ENCODE results near the gene A1BG. TPM values are rescaled to one million over a fixed set of nuclear protein-coding genes. Genes with fewer than 3 reads are reported as not detected.

A1BG gene
- total RNA-seq, 2 donors from 2014 or later = 16.0 to 21.7 TPM

DNA sequence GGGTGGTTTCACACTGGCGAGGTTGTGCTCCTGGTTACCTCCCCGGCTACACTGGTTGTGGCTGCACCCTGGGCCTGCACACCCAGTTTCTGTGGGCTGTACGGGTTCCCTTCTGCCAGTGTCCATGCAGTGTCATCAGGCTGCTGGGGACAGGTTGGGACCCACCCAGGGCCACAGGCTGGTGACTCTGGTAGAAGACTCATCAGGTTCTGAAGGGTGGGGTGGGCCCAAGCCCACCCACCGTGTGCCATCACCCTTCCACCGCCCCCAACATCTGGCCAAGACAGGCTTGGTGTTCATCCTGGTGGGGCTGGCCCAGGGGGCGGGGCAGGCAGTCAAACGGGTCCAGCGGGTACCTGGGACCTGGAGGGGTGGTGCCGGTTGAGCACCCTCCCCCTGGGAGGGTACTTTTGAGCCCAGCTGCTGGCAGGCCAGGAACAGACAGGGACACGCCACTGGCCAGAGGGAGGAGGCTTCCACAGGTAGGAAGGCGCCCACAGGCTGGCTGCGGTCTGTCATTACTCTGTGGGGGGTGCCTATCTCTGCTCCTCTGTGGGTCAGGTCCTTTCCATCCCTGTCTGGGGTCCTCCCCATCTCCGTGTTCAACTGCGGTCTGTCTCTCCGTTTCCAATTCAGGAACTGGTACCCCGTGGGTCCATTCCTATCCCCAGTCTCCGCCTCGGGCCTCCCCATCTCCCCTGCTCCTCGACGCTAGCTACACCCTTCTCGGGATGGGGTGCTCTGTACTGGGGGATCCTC lies 42.1 kb upstream of the A1BG start, which contains the start of gene RNF225:
TSS of gene RNF225 (plus strand) at position 437 of the 759 bp plus-strand sequence. CDS start 434 bp downstream, outside the sequence.
- no peaks in the 10 kb centered on the region for H3K9me3 ChIP-seq (ENCODE audit: control insufficient read depth, low read length, poor library complexity, severe bottlenecking)
- Mint-ChIP-seq H3K36me3 (ENCODE audit: low read depth) (peaks cover 14% of the 10 kb centered on the region), H3K27me3 (peaks cover 8% of the 10 kb centered on the region), H3K4me1 (peaks cover 12% of the 10 kb centered on the region), H3K27ac (no peak within 1 kb of the TSS), H3K4me3 (peak within 1 kb of the TSS; percentile 21)
- no peak for DNase-seq
- ATAC-seq = peak; percentile 17

- no peak overlapping the region for H3K27ac Mint-ChIP-seq
- H3K27me3 Mint-ChIP-seq = peaks cover 8% of the 10 kb centered on the region
- no peaks in the 10 kb centered on the region for H3K9me3 ChIP-seq (ENCODE audit: control insufficient read depth, low read length, poor library complexity, severe bottlenecking)
- no peak for DNase-seq
- ATAC-seq = peak; percentile 7
- peaks cover 14% of the 10 kb centered on the region for H3K36me3 Mint-ChIP-seq (ENCODE audit: low read depth)
- peaks cover 11% of the 10 kb centered on the region for H3K4me1 Mint-ChIP-seq
- H3K4me3 Mint-ChIP-seq = no peak overlapping the region
Measured at GRCh38 chr19:58394821-58395219, 41.5 kb upstream of the A1BG start.

DNA sequence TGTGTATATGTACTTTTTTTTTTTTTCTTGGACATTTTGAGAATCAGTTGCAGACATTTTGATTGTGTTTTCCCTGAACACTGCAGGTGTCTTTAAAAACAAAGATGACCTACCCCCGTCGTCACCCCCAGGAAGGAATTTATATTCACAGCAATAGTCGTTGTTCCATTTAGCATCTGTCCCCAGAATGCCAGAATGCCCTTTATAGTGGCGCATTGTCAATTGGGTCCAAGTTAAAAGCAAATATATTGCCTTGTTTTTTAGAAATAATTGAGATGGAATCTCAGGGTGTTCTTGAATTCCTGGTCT lies 40.4 kb upstream of the A1BG start:
- Mint-ChIP-seq H3K36me3 (ENCODE audit: low read depth) (peaks cover 14% of the 10 kb centered on the region), H3K27ac (no peak overlapping the region), H3K27me3 (peaks cover 8% of the 10 kb centered on the region), H3K4me3 (no peak overlapping the region), H3K4me1 (peaks cover 7% of the 10 kb centered on the region)
- ATAC-seq (no peak), DNase-seq (no peak)
- H3K9me3 ChIP-seq (ENCODE audit: control insufficient read depth, low read length, poor library complexity, severe bottlenecking) = no peaks in the 10 kb centered on the region

GRCh38 chr19:58392945-58393724 lies 39.8 kb upstream of the A1BG start:
- Mint-ChIP-seq H3K4me3 (no peak overlapping the region), H3K27me3 (peaks cover 8% of the 10 kb centered on the region), H3K4me1 (peaks cover 8% of the 10 kb centered on the region), H3K27ac (peak overlapping the region; percentile 11), H3K36me3 (ENCODE audit: low read depth) (peaks cover 14% of the 10 kb centered on the region)
- no peaks in the 10 kb centered on the region for H3K9me3 ChIP-seq (ENCODE audit: control insufficient read depth, low read length, poor library complexity, severe bottlenecking)
- no peak for DNase-seq
- ATAC-seq = no peak

GRCh38 chr19:58388175-58388526 lies 34.9 kb upstream of the A1BG start:
- DNase-seq (no peak), ATAC-seq (no peak)
- Mint-ChIP-seq H3K36me3 (ENCODE audit: low read depth) (peaks cover 2% of the 10 kb centered on the region), H3K27me3 (no peaks in the 10 kb centered on the region), H3K4me3 (peak overlapping the region; percentile 90), H3K4me1 (peaks cover 24% of the 10 kb centered on the region), H3K27ac (peak overlapping the region; percentile 95)
- no peaks in the 10 kb centered on the region for H3K9me3 ChIP-seq (ENCODE audit: control insufficient read depth, low read length, poor library complexity, severe bottlenecking)

DNA sequence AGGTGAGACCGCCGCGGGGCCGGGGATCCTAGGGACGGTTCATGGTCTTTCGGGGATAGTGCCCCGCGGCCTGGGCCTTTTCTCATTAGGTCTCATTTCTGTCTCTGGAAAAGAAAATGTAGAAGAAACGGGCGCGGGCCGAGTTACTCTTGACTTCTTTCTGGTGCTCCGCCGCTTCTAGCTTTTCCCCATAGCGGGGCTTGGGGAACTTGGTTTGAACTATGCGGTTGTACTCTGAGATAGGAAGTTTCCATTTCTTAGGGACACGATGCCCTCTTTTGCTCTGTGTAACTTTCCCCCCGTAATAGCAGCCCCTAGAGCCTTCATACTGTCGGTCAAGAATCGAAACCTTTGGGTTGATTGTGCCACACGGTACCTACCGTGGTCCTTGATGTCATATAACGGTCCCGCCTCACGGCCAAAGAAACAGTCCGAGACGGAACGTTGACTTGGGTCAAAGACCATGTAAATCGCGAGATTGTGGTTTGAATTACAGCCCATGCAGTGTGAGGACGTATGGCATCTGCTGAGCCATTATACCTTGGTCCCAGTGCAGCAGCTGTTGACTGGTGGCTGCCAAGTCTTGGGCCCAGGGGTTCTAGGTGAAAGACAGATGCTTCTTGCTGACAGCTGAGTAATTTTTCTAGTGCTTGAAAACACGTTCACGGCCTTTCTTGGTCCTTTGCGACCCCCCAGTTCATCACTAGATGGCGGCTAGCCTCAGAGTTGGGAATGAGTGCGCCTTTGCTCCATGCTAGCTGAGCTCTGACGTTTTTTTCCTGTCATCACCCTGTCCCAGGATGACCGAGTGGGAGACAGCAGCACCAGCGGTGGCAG lies 34.3 kb upstream of the A1BG start:
- H3K27ac Mint-ChIP-seq = peak overlapping the region; percentile 95
- H3K4me1 Mint-ChIP-seq = peaks cover 24% of the 10 kb centered on the region
- no peaks in the 10 kb centered on the region for H3K27me3 Mint-ChIP-seq
- peak overlapping the region; percentile 90 for H3K4me3 Mint-ChIP-seq
- no peak for ATAC-seq
- peaks cover 2% of the 10 kb centered on the region for H3K36me3 Mint-ChIP-seq (ENCODE audit: low read depth)
- DNase-seq = no peak
- no peaks in the 10 kb centered on the region for H3K9me3 ChIP-seq (ENCODE audit: control insufficient read depth, low read length, poor library complexity, severe bottlenecking)

- peaks cover 2% of the 10 kb centered on the region for H3K36me3 Mint-ChIP-seq (ENCODE audit: low read depth)
- peak; percentile 92 for ATAC-seq
- peaks cover 27% of the 10 kb centered on the region for H3K4me1 Mint-ChIP-seq
- no peaks in the 10 kb centered on the region for H3K9me3 ChIP-seq (ENCODE audit: control insufficient read depth, low read length, poor library complexity, severe bottlenecking)
- H3K27ac Mint-ChIP-seq = peak within 1 kb of the TSS; percentile 95
- H3K27me3 Mint-ChIP-seq = no peaks in the 10 kb centered on the region
- DNase-seq = peak; percentile 89 to 93 (median 90)
- peak within 1 kb of the TSS; percentile 90 for H3K4me3 Mint-ChIP-seq
Measured at GRCh38 chr19:58386576-58387337, 33.5 kb upstream of the A1BG start, which contains the start of gene RPS5. RPS5 (plus strand) TSS chr19:58387269; CDS start chr19:58388138, 869 bp downstream.

- H3K27me3 Mint-ChIP-seq = no peaks in the 10 kb centered on the region
Measured at GRCh38 chr19:58385891-58386575, 32.7 kb upstream of the A1BG start.

DNA sequence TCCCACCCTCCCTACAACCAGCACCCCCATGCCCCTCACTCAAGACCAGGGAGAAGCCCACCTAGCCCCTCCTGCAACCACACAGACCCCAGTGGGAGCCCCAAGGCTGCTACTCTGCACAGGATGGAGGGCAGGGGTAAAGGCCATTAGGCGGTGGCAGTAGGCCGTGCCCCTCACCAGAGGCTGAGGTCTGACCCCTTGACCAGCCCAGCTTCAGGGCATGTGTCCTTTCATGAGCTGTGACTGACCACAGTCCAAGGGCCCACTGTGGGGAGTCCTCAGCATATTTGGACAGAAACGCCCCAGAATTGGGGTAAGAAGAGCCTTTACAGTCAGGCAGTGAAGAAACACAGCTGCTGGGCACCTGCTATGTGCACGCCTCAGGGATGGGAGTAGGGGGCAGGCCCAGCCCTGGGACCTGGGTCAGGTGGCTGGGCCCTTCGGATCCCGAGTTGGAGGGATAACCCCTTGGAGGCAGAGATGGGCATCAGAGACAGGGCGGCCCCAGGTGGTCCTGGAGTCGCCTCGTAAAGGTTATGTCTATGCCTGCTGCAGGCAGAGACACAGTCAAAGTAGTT lies 32.1 kb upstream of the A1BG start:
- DNase-seq = no peak

More at GRCh38 chr19:58385891-58386575, 32.7 kb upstream of the A1BG start:
- Mint-ChIP-seq H3K27ac (peak overlapping the region; percentile 95), H3K4me1 (peaks cover 31% of the 10 kb centered on the region), H3K4me3 (peak overlapping the region; percentile 90), H3K36me3 (ENCODE audit: low read depth) (peaks cover 2% of the 10 kb centered on the region)
- DNase-seq (no peak), ATAC-seq (no peak)
- no peaks in the 10 kb centered on the region for H3K9me3 ChIP-seq (ENCODE audit: control insufficient read depth, low read length, poor library complexity, severe bottlenecking)

GRCh38 chr19:58382997-58383603 lies 29.8 kb upstream of the A1BG start:
- H3K4me1 Mint-ChIP-seq = peaks cover 35% of the 10 kb centered on the region

More for the DNA sequence above, 32.1 kb upstream of the A1BG start:
- H3K27ac Mint-ChIP-seq = peak overlapping the region; percentile 95
- peak overlapping the region; percentile 90 for H3K4me3 Mint-ChIP-seq
- no peaks in the 10 kb centered on the region for H3K9me3 ChIP-seq (ENCODE audit: control insufficient read depth, low read length, poor library complexity, severe bottlenecking)
- no peak for ATAC-seq
- H3K4me1 Mint-ChIP-seq = peaks cover 26% of the 10 kb centered on the region
- H3K27me3 Mint-ChIP-seq = no peaks in the 10 kb centered on the region
- no peaks in the 10 kb centered on the region for H3K36me3 Mint-ChIP-seq (ENCODE audit: low read depth)

GRCh38 chr19:58381460-58382212 lies 28.3 kb upstream of the A1BG start:
- no peaks in the 10 kb centered on the region for H3K27me3 Mint-ChIP-seq
- H3K9me3 ChIP-seq (ENCODE audit: control insufficient read depth, low read length, poor library complexity, severe bottlenecking) = no peaks in the 10 kb centered on the region
- DNase-seq = no peak
- ATAC-seq = no peak
- H3K4me1 Mint-ChIP-seq = peaks cover 27% of the 10 kb centered on the region
- H3K36me3 Mint-ChIP-seq (ENCODE audit: low read depth) = no peaks in the 10 kb centered on the region
- peak overlapping the region; percentile 97 for H3K27ac Mint-ChIP-seq
- H3K4me3 Mint-ChIP-seq = peak overlapping the region; percentile 98

More at GRCh38 chr19:58382997-58383603, 29.8 kb upstream of the A1BG start:
- no peaks in the 10 kb centered on the region for H3K27me3 Mint-ChIP-seq
- H3K9me3 ChIP-seq (ENCODE audit: control insufficient read depth, low read length, poor library complexity, severe bottlenecking) = no peaks in the 10 kb centered on the region
- H3K27ac Mint-ChIP-seq = peak overlapping the region; percentile 97
- DNase-seq (no peak), ATAC-seq (no peak)
- peak overlapping the region; percentile 81 for H3K4me3 Mint-ChIP-seq
- no peaks in the 10 kb centered on the region for H3K36me3 Mint-ChIP-seq (ENCODE audit: low read depth)
